Neural progenitor cell (in vitro differentiated cells): ENCODE data around the gene C19orf25.

ENCODE experiments used
- EZH2 ChIP-seq: fragments of 200-600 bp; sonication (generic); IDR thresholded peaks from 2 replicates; pipeline ENCODE4 v1.6.1; 2017; ENCODE audit warnings: antibody characterized with exemption, mild to moderate bottlenecking, moderate library complexity
- TF ChIP-seq, protein P1 (sequence below): fragments of 200-600 bp; sonication (generic); IDR thresholded peaks from 2 replicates; pipeline ENCODE4 v1.5.1; 2017; ENCODE audit warnings: antibody characterized with exemption, mild to moderate bottlenecking

DNA sequence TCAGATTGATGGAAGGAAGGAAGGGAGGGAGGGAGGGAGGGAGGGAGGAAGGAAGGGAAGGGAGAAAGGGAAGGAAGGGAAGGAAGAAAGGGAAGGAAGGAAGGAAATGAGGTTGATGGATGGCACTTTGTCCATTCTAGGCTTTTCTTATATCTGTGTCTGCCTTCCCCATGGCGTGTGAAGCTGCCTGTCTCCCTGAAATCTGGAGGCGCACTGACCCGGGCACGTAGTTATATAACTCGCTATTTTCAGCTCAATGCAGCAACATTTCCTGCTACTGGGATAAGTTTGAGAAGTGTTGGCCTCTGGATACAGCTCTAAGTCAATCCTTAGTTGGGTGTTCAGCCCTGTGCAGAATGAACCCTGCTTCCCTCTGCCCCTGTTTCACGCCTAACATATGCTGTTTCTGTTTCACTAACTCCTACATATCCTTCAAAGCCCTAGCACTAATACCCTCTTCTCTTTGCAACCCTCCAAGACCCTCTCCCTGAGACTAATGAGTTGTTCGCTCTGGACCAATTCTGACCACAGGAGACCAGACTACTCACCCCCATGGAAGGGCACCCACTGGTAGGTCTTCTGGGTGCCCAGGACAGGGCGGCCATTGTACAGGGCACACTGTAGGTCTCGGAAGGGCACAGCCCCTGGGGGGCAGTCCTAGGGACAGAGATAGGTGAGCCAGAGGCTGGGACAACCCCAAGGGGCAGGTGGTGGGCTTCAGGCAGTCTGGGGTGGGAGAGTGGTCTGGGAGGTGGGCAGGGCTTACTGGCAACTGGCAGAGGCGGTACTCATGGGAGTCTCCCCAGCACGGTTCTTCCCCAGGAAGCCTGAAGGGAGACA is 30.8 kb upstream of the C19orf25 start:
- TF ChIP-seq, protein P1, sequence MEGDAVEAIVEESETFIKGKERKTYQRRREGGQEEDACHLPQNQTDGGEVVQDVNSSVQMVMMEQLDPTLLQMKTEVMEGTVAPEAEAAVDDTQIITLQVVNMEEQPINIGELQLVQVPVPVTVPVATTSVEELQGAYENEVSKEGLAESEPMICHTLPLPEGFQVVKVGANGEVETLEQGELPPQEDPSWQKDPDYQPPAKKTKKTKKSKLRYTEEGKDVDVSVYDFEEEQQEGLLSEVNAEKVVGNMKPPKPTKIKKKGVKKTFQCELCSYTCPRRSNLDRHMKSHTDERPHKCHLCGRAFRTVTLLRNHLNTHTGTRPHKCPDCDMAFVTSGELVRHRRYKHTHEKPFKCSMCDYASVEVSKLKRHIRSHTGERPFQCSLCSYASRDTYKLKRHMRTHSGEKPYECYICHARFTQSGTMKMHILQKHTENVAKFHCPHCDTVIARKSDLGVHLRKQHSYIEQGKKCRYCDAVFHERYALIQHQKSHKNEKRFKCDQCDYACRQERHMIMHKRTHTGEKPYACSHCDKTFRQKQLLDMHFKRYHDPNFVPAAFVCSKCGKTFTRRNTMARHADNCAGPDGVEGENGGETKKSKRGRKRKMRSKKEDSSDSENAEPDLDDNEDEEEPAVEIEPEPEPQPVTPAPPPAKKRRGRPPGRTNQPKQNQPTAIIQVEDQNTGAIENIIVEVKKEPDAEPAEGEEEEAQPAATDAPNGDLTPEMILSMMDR: no peak
- TF ChIP-seq EZH2: no peak
